ENCODE results near the gene C2orf76.

C2orf76 gene

DNA sequence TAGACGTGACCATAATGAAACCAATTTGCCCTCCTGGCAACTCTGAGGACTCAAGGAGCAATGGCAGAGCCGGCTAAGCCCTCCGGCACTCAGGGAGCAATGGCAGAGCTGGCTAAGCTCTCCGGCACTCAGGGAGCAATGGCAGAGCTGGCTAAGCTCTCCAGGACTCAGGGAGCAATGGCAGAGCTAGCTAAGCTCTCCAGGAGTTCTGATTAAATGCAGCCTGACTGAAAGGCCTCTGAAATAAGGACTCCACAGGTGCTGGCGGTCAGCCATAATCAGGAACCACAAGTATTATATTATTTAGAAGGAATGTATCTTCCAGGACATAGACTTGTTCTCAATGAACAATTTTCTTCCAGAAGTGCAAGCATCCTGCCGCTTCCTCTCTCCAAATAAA, 65.2 kb downstream of the C2orf76 start:
- POLR2A ChIA-PET, result no interaction called here
- WGBS (ENCODE audit: insufficient coverage), result 97% methylated on average over 4 of the region's 6 CpGs
- H3K36me3 ChIP-seq (ENCODE audit: control insufficient read depth in 4 of 4, insufficient read depth in 4 of 4, low read length in 3 of 4), result peaks cover 0 to 3% (median 0%) of the 10 kb centered on the region in 4 experiments
- no peaks in the 10 kb centered on the region for H3K9me3 ChIP-seq (ENCODE audit: control extremely low read depth in 1 of 5, control insufficient read depth in 4 of 5, insufficient read depth in 2 of 5, low read depth in 1 of 5, low read length in 4 of 5)
- no peaks in the 10 kb centered on the region for H3K4me1 ChIP-seq (ENCODE audit: control extremely low read depth in 1 of 4, control insufficient read depth in 4 of 4, insufficient read depth in 4 of 4, low read length in 3 of 4)
- no peak overlapping the region for H3K27ac ChIP-seq (ENCODE audit: insufficient read depth in 1 of 2, low read depth in 1 of 2, low read length in 2 of 2, poor library complexity in 1 of 2, severe bottlenecking in 2 of 2)
- no peaks in the 10 kb centered on the region for H3K27me3 ChIP-seq (replicated peaks in 2 of 5; ENCODE audit: control insufficient read depth in 4 of 5, insufficient read depth in 5 of 5, low read length in 4 of 5)
- DNase-seq, result no peak
- CTCF ChIA-PET, result interaction anchor here (0.6 to 1.3 kb wide), 2 partner anchors 36 to 285 kb away, joined by 3 read pairs; no protein-coding TSS in a partner anchor
- no peak overlapping the region for H3K4me3 ChIP-seq (ENCODE audit: control insufficient read depth in 1 of 7, extremely low read depth in 1 of 7, insufficient read depth in 4 of 7, low read depth in 2 of 7, low read length in 6 of 7)

DNA sequence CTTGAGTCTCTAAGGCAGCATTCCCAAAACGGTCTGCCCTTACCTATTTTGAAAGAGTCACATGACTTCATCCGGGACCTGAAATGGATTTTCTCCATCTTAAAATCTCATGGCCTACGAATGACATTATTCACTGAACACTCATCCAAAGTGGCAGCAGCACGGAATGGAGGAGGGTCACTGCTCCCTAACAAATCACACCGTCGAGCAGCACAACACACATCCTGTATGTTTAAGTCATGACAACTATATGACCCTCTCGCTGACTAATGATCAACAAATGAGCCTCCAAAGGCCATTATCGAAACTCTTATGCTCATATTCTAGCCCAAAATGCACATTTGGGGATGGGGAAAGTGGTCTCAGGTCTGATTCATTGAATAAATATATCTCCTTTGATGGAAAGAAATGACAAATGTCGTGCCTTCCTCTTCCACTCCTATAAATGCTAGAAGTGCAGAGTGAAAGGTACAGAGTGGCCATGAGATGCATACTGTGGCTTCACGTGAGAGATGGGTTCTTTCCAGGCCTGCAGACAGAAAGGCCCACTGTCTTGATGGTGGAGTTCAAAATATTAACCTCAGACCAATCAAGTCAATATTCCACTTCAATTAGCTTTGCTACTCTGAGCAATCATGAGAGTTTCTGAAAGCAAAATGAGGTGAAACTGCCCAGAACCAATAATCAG, 70.8 kb downstream of the C2orf76 start:
- no peaks in the 10 kb centered on the region for H3K9me3 ChIP-seq (ENCODE audit: control extremely low read depth in 1 of 5, control insufficient read depth in 4 of 5, insufficient read depth in 2 of 5, low read depth in 1 of 5, low read length in 4 of 5)
- CTCF ChIA-PET, result interaction anchor here (1.0 kb wide), 1 partner anchor 26 kb away, joined by 3 read pairs; no protein-coding TSS in a partner anchor

DNA sequence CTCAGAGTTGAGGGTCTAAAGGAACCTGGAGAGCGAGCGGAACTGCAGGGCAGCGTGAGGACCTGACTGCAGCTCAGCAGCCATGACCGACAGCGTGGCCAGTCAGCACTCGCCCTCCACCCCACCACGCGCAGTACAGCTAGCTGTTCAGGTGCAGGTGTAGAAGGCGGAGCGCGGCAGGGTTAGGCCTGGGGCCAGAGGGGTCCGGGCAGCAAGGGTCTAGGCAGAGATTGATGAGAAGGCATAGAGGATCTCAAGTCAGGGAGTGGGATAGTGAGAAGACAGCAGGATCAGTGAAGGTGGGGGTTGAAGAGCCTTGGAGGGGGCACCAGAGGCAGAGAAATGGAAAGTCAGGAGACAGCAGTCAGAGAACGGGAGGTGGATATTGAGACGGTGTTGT, 72.0 kb downstream of the C2orf76 start:
- 91% methylated on average over 13 of the region's 14 CpGs for WGBS (ENCODE audit: insufficient coverage)
- DNase-seq, result no peak
- POLR2A ChIA-PET, result no interaction called here
- H3K36me3 ChIP-seq (ENCODE audit: control insufficient read depth in 4 of 4, insufficient read depth in 4 of 4, low read length in 3 of 4), result peaks cover 0 to 3% (median 0%) of the 10 kb centered on the region in 4 experiments
- no peak overlapping the region for H3K4me3 ChIP-seq (ENCODE audit: control insufficient read depth in 1 of 7, extremely low read depth in 1 of 7, insufficient read depth in 4 of 7, low read depth in 2 of 7, low read length in 6 of 7)
- H3K27me3 ChIP-seq (replicated peaks in 2 of 5; ENCODE audit: control insufficient read depth in 4 of 5, insufficient read depth in 5 of 5, low read length in 4 of 5), result no peaks in the 10 kb centered on the region
- no peaks in the 10 kb centered on the region for H3K9me3 ChIP-seq (ENCODE audit: control extremely low read depth in 1 of 5, control insufficient read depth in 4 of 5, insufficient read depth in 2 of 5, low read depth in 1 of 5, low read length in 4 of 5)
- CTCF ChIA-PET, result no interaction called here
- H3K27ac ChIP-seq (ENCODE audit: insufficient read depth in 1 of 2, low read depth in 1 of 2, low read length in 2 of 2, poor library complexity in 1 of 2, severe bottlenecking in 2 of 2), result no peak overlapping the region
- peaks cover 0 to 4% (median 0%) of the 10 kb centered on the region in 4 experiments for H3K4me1 ChIP-seq (ENCODE audit: control extremely low read depth in 1 of 4, control insufficient read depth in 4 of 4, insufficient read depth in 4 of 4, low read length in 3 of 4)

More for the DNA sequence above, 70.8 kb downstream of the C2orf76 start:
- H3K27ac ChIP-seq (ENCODE audit: insufficient read depth in 1 of 2, low read depth in 1 of 2, low read length in 2 of 2, poor library complexity in 1 of 2, severe bottlenecking in 2 of 2), result no peak overlapping the region
- 96% methylated on average over 9 of the region's 10 CpGs for WGBS (ENCODE audit: insufficient coverage)
- H3K4me3 ChIP-seq (ENCODE audit: control insufficient read depth in 1 of 7, extremely low read depth in 1 of 7, insufficient read depth in 4 of 7, low read depth in 2 of 7, low read length in 6 of 7), result no peak overlapping the region
- no peak for DNase-seq
- H3K27me3 ChIP-seq (replicated peaks in 2 of 5; ENCODE audit: control insufficient read depth in 4 of 5, insufficient read depth in 5 of 5, low read length in 4 of 5), result no peaks in the 10 kb centered on the region
- peaks cover 0 to 3% (median 0%) of the 10 kb centered on the region in 4 experiments for H3K36me3 ChIP-seq (ENCODE audit: control insufficient read depth in 4 of 4, insufficient read depth in 4 of 4, low read length in 3 of 4)
- POLR2A ChIA-PET, result no interaction called here
- peaks cover 0 to 3% (median 0%) of the 10 kb centered on the region in 4 experiments for H3K4me1 ChIP-seq (ENCODE audit: control extremely low read depth in 1 of 4, control insufficient read depth in 4 of 4, insufficient read depth in 4 of 4, low read length in 3 of 4)

DNA sequence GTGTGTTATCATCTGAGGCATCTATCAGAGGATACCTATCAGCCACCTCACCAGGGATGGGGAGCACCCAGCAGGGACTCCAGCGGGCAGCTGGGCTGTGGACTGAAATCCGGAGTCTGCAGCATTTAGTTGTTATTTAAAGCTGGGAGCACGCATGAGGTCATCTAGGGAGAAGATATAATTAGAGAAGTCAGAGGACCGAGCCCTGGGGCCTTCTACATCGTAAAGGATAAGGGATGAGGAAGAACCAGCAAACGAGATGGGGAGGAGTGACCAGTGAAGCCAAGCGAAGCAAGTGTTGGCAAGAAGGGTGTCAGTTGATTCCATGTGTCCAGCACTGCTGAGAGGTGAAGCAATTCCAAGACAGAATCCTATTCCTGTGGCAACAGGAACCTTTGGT, 72.7 kb downstream of the C2orf76 start:
- Histone ChIP-seq H3K4me1 (ENCODE audit: control extremely low read depth in 1 of 4, control insufficient read depth in 4 of 4, insufficient read depth in 4 of 4, low read length in 3 of 4) (peaks cover 0 to 4% (median 0%) of the 10 kb centered on the region in 4 experiments), H3K36me3 (ENCODE audit: control insufficient read depth in 4 of 4, insufficient read depth in 4 of 4, low read length in 3 of 4) (peaks cover 0 to 3% (median 0%) of the 10 kb centered on the region in 4 experiments), H3K4me3 (ENCODE audit: control insufficient read depth in 1 of 7, extremely low read depth in 1 of 7, insufficient read depth in 4 of 7, low read depth in 2 of 7, low read length in 6 of 7) (no peak overlapping the region), H3K9me3 (ENCODE audit: control extremely low read depth in 1 of 5, control insufficient read depth in 4 of 5, insufficient read depth in 2 of 5, low read depth in 1 of 5, low read length in 4 of 5) (no peaks in the 10 kb centered on the region), H3K27ac (ENCODE audit: insufficient read depth in 1 of 2, low read depth in 1 of 2, low read length in 2 of 2, poor library complexity in 1 of 2, severe bottlenecking in 2 of 2) (no peak overlapping the region), H3K27me3 (replicated peaks in 2 of 5; ENCODE audit: control insufficient read depth in 4 of 5, insufficient read depth in 5 of 5, low read length in 4 of 5) (no peaks in the 10 kb centered on the region)
- CTCF ChIA-PET, result no interaction called here
- WGBS (ENCODE audit: insufficient coverage), result 90% methylated on average over 7 of the region's 7 CpGs
- DNase-seq, result no peak
- POLR2A ChIA-PET, result no interaction called here

DNA sequence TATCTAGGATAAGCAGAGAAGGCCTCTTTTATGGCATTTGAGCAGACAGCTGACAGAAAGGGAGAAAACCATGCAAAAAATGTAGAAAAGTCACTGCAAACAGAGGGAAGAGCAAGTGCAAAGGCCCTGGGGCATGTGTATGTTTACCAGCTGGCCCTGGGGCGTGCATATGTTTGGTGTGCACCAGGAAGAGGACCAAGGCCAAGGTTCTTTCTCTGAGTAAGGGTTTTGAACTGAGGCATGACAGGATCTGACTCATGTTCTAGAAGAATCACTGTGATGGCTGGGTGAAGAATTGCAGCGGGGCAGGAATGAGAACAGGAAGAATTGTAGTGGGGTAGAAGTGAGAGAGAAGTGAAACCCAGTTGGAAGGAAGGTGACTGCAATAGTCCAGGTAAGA, 73.4 kb downstream of the C2orf76 start:
- H3K4me3 ChIP-seq (ENCODE audit: control insufficient read depth in 1 of 7, extremely low read depth in 1 of 7, insufficient read depth in 4 of 7, low read depth in 2 of 7, low read length in 6 of 7), result no peak overlapping the region
- DNase-seq, result no peak
- WGBS (ENCODE audit: insufficient coverage), result 100% methylated on average over 2 of the region's 2 CpGs
- ChIA-PET CTCF (interaction anchor here (1.5 to 1.8 kb wide), 3 partner anchors 18 to 412 kb away, joined by 4 read pairs; no protein-coding TSS in a partner anchor), POLR2A (no interaction called here)
- H3K9me3 ChIP-seq (ENCODE audit: control extremely low read depth in 1 of 5, control insufficient read depth in 4 of 5, insufficient read depth in 2 of 5, low read depth in 1 of 5, low read length in 4 of 5), result no peaks in the 10 kb centered on the region
- H3K36me3 ChIP-seq (ENCODE audit: control insufficient read depth in 4 of 4, insufficient read depth in 4 of 4, low read length in 3 of 4), result peaks cover 0 to 3% (median 0%) of the 10 kb centered on the region in 4 experiments
- H3K27ac ChIP-seq (ENCODE audit: insufficient read depth in 1 of 2, low read depth in 1 of 2, low read length in 2 of 2, poor library complexity in 1 of 2, severe bottlenecking in 2 of 2), result no peak overlapping the region
- H3K27me3 ChIP-seq (replicated peaks in 2 of 5; ENCODE audit: control insufficient read depth in 4 of 5, insufficient read depth in 5 of 5, low read length in 4 of 5), result no peaks in the 10 kb centered on the region
- peaks cover 0 to 4% (median 0%) of the 10 kb centered on the region in 4 experiments for H3K4me1 ChIP-seq (ENCODE audit: control extremely low read depth in 1 of 4, control insufficient read depth in 4 of 4, insufficient read depth in 4 of 4, low read length in 3 of 4)

DNA sequence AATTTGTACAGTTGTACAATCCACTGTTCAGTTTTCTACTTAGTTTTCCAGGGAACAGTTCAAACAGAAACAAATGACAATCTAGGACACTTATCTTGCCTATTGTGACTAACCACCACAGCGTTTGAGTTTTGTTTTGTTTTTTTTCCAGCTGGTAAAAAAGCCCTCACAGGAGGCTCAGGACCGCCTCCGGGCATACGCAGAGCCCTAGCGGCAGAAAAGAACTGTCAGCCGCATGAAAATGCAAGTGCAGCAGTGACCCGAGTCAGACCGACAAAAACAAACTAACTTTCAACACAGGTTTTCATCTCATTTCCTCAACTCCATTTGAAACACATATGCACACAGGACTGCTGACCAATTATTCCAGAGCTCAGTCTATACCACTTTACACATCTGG, 74.4 kb downstream of the C2orf76 start:
- CTCF ChIA-PET, result interaction anchor here (1.3 to 1.8 kb wide), 4 partner anchors 14 to 411 kb away, joined by 4 to 5 read pairs (median 4); no protein-coding TSS in a partner anchor
- no peaks in the 10 kb centered on the region for H3K9me3 ChIP-seq (ENCODE audit: control extremely low read depth in 1 of 5, control insufficient read depth in 4 of 5, insufficient read depth in 2 of 5, low read depth in 1 of 5, low read length in 4 of 5)
- no peak overlapping the region for H3K4me3 ChIP-seq (ENCODE audit: control insufficient read depth in 1 of 7, extremely low read depth in 1 of 7, insufficient read depth in 4 of 7, low read depth in 2 of 7, low read length in 6 of 7)
- H3K27me3 ChIP-seq (replicated peaks in 2 of 5; ENCODE audit: control insufficient read depth in 4 of 5, insufficient read depth in 5 of 5, low read length in 4 of 5), result no peaks in the 10 kb centered on the region
- peak in 2 of 3 donors; percentile 43 to 53 for DNase-seq
- H3K27ac ChIP-seq (ENCODE audit: insufficient read depth in 1 of 2, low read depth in 1 of 2, low read length in 2 of 2, poor library complexity in 1 of 2, severe bottlenecking in 2 of 2), result no peak overlapping the region
- H3K36me3 ChIP-seq (ENCODE audit: control insufficient read depth in 4 of 4, insufficient read depth in 4 of 4, low read length in 3 of 4), result peaks cover 0 to 3% (median 0%) of the 10 kb centered on the region in 4 experiments
- H3K4me1 ChIP-seq (ENCODE audit: control extremely low read depth in 1 of 4, control insufficient read depth in 4 of 4, insufficient read depth in 4 of 4, low read length in 3 of 4), result peaks cover 0 to 4% (median 0%) of the 10 kb centered on the region in 4 experiments
- POLR2A ChIA-PET, result no interaction called here
- 44% methylated on average over 6 of the region's 8 CpGs for WGBS (ENCODE audit: insufficient coverage)

DNA sequence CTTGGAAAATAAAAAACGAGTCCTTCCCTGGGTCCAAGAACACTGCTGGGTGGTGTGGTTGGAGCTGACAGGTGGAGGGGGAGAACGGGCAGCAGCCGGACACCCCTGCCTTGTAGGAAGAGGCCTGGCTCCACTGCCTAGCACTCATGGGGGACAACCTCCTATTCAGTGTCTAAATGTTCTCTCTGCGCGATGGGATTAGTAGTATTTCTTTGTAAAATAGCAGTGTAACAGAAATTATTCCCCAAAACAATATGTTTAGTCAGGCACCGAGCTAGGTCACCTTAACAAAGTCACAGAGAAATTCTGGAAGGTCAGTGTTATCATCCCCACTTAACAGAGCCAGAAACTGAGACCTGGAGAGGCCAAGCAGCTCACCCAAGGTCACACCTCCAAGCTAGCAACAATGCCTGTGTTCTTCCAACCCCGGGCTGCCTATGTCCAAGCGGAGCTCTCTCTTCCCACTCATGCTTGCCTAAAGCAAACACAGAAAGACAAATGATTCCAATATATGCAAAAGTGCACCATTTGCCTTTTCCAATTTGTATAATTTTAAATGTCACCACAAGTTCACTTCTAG, 75.0 kb downstream of the C2orf76 start:
- POLR2A ChIA-PET, result no interaction called here
- Histone ChIP-seq H3K27me3 (replicated peaks in 2 of 5; ENCODE audit: control insufficient read depth in 4 of 5, insufficient read depth in 5 of 5, low read length in 4 of 5) (no peaks in the 10 kb centered on the region), H3K9me3 (ENCODE audit: control extremely low read depth in 1 of 5, control insufficient read depth in 4 of 5, insufficient read depth in 2 of 5, low read depth in 1 of 5, low read length in 4 of 5) (no peaks in the 10 kb centered on the region), H3K27ac (ENCODE audit: insufficient read depth in 1 of 2, low read depth in 1 of 2, low read length in 2 of 2, poor library complexity in 1 of 2, severe bottlenecking in 2 of 2) (no peak overlapping the region), H3K4me3 (ENCODE audit: control insufficient read depth in 1 of 7, extremely low read depth in 1 of 7, insufficient read depth in 4 of 7, low read depth in 2 of 7, low read length in 6 of 7) (no peak overlapping the region), H3K36me3 (ENCODE audit: control insufficient read depth in 4 of 4, insufficient read depth in 4 of 4, low read length in 3 of 4) (peaks cover 0 to 3% (median 0%) of the 10 kb centered on the region in 4 experiments), H3K4me1 (ENCODE audit: control extremely low read depth in 1 of 4, control insufficient read depth in 4 of 4, insufficient read depth in 4 of 4, low read length in 3 of 4) (peaks cover 0 to 4% (median 0%) of the 10 kb centered on the region in 4 experiments)
- CTCF ChIA-PET, result interaction anchor here (1.3 to 1.8 kb wide), 4 partner anchors 14 to 410 kb away, joined by 4 to 5 read pairs (median 4); no protein-coding TSS in a partner anchor
- DNase-seq, result no peak
- WGBS (ENCODE audit: insufficient coverage), result 90% methylated on average over 3 of the region's 8 CpGs

Data from common myeloid progenitor, CD34-positive (primary cell).